Neural cell (in vitro differentiated cells): ENCODE results near the gene TMEM50B. TPM values are rescaled to one million over a fixed set of nuclear protein-coding genes. Genes with fewer than 3 reads are reported as not detected.
A peak's percentile ranks its signal among the peaks of the same experiment; 100 is the strongest.

Experiments
- H2AFZ ChIP-seq: fragments of 200-600, 300-800 bp; sonication (generic), shearing (Covaris generic); 2 replicates; pipeline ENCODE4 v1.6.0; 2014; ENCODE audit warnings: low read depth, mild to moderate bottlenecking, antibody characterized with exemption, low read length, moderate library complexity
- H3F3A ChIP-seq: fragments of 200-600 bp; shearing (Covaris generic); 2 replicates; pipeline ENCODE4 v1.6.1; 2016; ENCODE audit warnings: mild to moderate bottlenecking, moderate library complexity, mixed read lengths, antibody characterized with exemption, low read length; ENCODE audit not compliant: insufficient read depth, poor library complexity, severe bottlenecking
- H3K27ac ChIP-seq: fragments of 200-600, 300-800 bp; sonication (generic), shearing (Covaris generic); 2 replicates; pipeline ENCODE4 v1.5.1; 2014; ENCODE audit warnings: mild to moderate bottlenecking, low read length, moderate library complexity
- H3K27me3 ChIP-seq: fragments of 300-800, 200-600 bp; sonication (generic), shearing (Covaris generic); 2 replicates; pipeline ENCODE4 v1.6.0; 2014; ENCODE audit warnings: mild to moderate bottlenecking, low read depth, low read length, moderate library complexity; ENCODE audit not compliant: insufficient read depth
- H3K36me3 ChIP-seq: fragments of 300-800, 200-600 bp; sonication (generic), shearing (Covaris generic); 2 replicates; pipeline ENCODE4 v1.5.1; 2014; ENCODE audit warnings: mild to moderate bottlenecking, antibody characterized with exemption, low read length, moderate library complexity; ENCODE audit not compliant: insufficient read depth
- H3K4me2 ChIP-seq: fragments of 300-800, 200-600 bp; sonication (generic), shearing (Covaris generic); 2 replicates; pipeline ENCODE4 v1.6.0; 2014; ENCODE audit warnings: mild to moderate bottlenecking, low read length
- H3K4me3 ChIP-seq: fragments of 300-800, 200-600 bp; sonication (generic), shearing (Covaris generic); 2 replicates; pipeline ENCODE4 v1.5.1; 2014; ENCODE audit warnings: mild to moderate bottlenecking, low read length, moderate library complexity
- H3K79me2 ChIP-seq: fragments of 200-600 bp; shearing (Covaris generic); replicated peaks from 2 replicates; pipeline ENCODE4 v1.6.0; 2014; ENCODE audit warnings: mild to moderate bottlenecking, low read length, moderate library complexity; ENCODE audit not compliant: insufficient read depth
- H3K9ac ChIP-seq: fragments of 300-800, 200-600 bp; sonication (generic), shearing (Covaris generic); 2 replicates; pipeline ENCODE4 v1.6.1; 2016; ENCODE audit warnings: mild to moderate bottlenecking, low read length, mixed read lengths
- H3K9me2 ChIP-seq: fragments of 200-600 bp; shearing (Covaris generic); 2 replicates; pipeline ENCODE4 v1.6.1; 2016; ENCODE audit warnings: mild to moderate bottlenecking, low read length, mixed read lengths; ENCODE audit not compliant: insufficient read depth
- H3K9me3 ChIP-seq: fragments of 200-600, 300-800 bp; sonication (generic), shearing (Covaris generic); 2 replicates; pipeline ENCODE4 v1.6.1; 2016; ENCODE audit warnings: mild to moderate bottlenecking, mixed run types, low read length, moderate library complexity, mixed read lengths
- H4K20me1 ChIP-seq: fragments of 200-600 bp; shearing (Covaris generic); 2 replicates; pipeline ENCODE4 v1.6.1; 2016; ENCODE audit warnings: mild to moderate bottlenecking, mixed run types; ENCODE audit not compliant: insufficient read depth
- EP300 ChIP-seq: fragments of 450-650 bp; conservative IDR thresholded peaks from 2 replicates; pipeline ENCODE4 v1.6.1; 2014; ENCODE audit warnings: antibody characterized with exemption, mild to moderate bottlenecking, moderate library complexity; ENCODE audit not compliant: poor library complexity, severe bottlenecking
- EZH2 ChIP-seq: fragments of 200-600, 300-800 bp; shearing (Covaris generic), sonication (generic); IDR thresholded peaks from 2 replicates; pipeline ENCODE4 v1.6.1; 2014; ENCODE audit warnings: antibody characterized with exemption, low read length, borderline replicate concordance, mild to moderate bottlenecking; ENCODE audit not compliant: insufficient read depth, poor library complexity, severe bottlenecking
- MXI1 ChIP-seq: fragments of 450-650 bp; conservative IDR thresholded peaks from 2 replicates; pipeline ENCODE4 v1.6.1; 2014; ENCODE audit warnings: antibody characterized with exemption, mild to moderate bottlenecking; ENCODE audit not compliant: poor library complexity, severe bottlenecking
- POLR2AphosphoS5 ChIP-seq: IDR thresholded peaks from 2 replicates; pipeline ENCODE4 v1.6.1; 2012
- RAD21 ChIP-seq: fragments of 450-650 bp; conservative IDR thresholded peaks from 2 replicates; pipeline ENCODE4 v1.6.1; 2014; ENCODE audit warnings: antibody characterized with exemption, mild to moderate bottlenecking, moderate library complexity
- SMC3 ChIP-seq: fragments of 450-650 bp; conservative IDR thresholded peaks from 2 replicates; pipeline ENCODE4 v1.6.1; 2014; ENCODE audit warnings: antibody characterized with exemption, mild to moderate bottlenecking, moderate library complexity; ENCODE audit not compliant: poor library complexity
- TAF1 ChIP-seq: IDR thresholded peaks from 2 replicates; pipeline ENCODE4 v1.6.1; 2012; ENCODE audit warnings: low read depth
- polyA plus RNA-seq: library from polyadenylated mRNA; depleted of rRNA; stranded (reverse); fragments of >200 nt; gene quantifications from 2 replicates; pipeline ENCODE4 v1.2.3, GENCODE V29; 2014
- TF ChIP-seq, protein P1 (sequence below): IDR thresholded peaks from 2 replicates; pipeline ENCODE4 v1.6.1; 2012; ENCODE audit warnings: borderline replicate concordance
- TF ChIP-seq, protein P2 (sequence below): fragments of 450-650 bp; IDR thresholded peaks from 2 replicates; pipeline ENCODE4 v1.5.1; 2014; ENCODE audit warnings: antibody characterized with exemption, mild to moderate bottlenecking, moderate library complexity; ENCODE audit not compliant: poor library complexity, severe bottlenecking

The TMEM50B gene
- polyA plus RNA-seq, 1 donor from 2014 or later, result 69.4 TPM

DNA sequence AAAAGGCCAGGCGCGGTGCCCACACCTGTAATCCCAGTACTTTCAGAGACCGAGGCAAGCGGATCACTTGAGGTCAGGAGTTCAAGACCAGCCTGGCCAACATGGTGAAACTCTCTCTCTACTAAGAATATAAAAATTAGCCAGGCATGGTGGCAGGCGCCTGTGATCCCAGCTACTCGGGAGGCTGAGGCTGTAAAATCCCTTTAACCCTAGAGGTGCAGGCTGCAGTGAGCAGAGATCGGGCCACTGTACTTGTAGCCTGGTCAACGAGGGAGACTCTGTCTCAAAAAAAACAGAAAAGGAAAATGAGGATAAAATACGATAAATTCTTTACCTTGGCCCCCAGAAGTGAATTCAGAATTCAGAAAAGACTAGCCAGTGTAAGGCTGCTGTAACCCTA lies 1.6 kb downstream of the TMEM50B start:
- no peaks in the 10 kb centered on the region for H3F3A ChIP-seq
- peaks cover 16% of the 10 kb centered on the region for H3K79me2 ChIP-seq
- no peaks in the 10 kb centered on the region for H3K9me2 ChIP-seq
- no peaks in the 10 kb centered on the region for H3K9me3 ChIP-seq
- peak overlapping the region; percentile 95 for H3K4me2 ChIP-seq
- no peak overlapping the region for H3K27ac ChIP-seq
- no peak overlapping the region for H2AFZ ChIP-seq
- no peaks in the 10 kb centered on the region for H3K36me3 ChIP-seq
- no peaks in the 10 kb centered on the region for H3K27me3 ChIP-seq
- H3K4me3 ChIP-seq, result peak overlapping the region; percentile 94
- TF ChIP-seq, protein P1, sequence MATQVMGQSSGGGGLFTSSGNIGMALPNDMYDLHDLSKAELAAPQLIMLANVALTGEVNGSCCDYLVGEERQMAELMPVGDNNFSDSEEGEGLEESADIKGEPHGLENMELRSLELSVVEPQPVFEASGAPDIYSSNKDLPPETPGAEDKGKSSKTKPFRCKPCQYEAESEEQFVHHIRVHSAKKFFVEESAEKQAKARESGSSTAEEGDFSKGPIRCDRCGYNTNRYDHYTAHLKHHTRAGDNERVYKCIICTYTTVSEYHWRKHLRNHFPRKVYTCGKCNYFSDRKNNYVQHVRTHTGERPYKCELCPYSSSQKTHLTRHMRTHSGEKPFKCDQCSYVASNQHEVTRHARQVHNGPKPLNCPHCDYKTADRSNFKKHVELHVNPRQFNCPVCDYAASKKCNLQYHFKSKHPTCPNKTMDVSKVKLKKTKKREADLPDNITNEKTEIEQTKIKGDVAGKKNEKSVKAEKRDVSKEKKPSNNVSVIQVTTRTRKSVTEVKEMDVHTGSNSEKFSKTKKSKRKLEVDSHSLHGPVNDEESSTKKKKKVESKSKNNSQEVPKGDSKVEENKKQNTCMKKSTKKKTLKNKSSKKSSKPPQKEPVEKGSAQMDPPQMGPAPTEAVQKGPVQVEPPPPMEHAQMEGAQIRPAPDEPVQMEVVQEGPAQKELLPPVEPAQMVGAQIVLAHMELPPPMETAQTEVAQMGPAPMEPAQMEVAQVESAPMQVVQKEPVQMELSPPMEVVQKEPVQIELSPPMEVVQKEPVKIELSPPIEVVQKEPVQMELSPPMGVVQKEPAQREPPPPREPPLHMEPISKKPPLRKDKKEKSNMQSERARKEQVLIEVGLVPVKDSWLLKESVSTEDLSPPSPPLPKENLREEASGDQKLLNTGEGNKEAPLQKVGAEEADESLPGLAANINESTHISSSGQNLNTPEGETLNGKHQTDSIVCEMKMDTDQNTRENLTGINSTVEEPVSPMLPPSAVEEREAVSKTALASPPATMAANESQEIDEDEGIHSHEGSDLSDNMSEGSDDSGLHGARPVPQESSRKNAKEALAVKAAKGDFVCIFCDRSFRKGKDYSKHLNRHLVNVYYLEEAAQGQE, result no peak
- no peak for TF ChIP-seq TAF1
- TF ChIP-seq SMC3, result no peak
- no peak for TF ChIP-seq EP300
- TF ChIP-seq POLR2AphosphoS5, result no peak
- no peak for TF ChIP-seq EZH2
- no peaks in the 10 kb centered on the region for H4K20me1 ChIP-seq
- H3K9ac ChIP-seq, result peak overlapping the region; percentile 71

DNA sequence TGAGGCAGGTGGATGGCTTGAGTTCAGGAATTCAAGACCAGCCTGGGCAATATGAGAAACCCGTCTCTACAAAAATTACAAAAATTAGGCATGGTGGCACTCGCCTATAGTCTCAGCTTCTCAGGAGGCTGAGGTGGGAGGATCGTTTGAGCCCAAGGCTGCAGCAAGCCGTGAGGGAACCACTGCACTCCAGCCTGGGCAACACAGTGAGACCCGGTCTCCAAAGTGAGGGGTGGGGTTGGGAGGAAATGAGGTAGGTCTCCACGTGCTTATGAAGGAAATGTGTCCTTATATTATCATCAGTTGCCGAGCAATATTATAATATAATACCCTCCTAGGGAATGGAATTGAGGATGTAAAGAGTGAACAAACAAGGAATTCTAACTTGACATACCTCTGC lies 2.7 kb downstream of the TMEM50B start:
- Histone ChIP-seq H3F3A (no peaks in the 10 kb centered on the region), H3K79me2 (peaks cover 20% of the 10 kb centered on the region), H3K36me3 (no peaks in the 10 kb centered on the region), H3K4me3 (no peak overlapping the region), H3K9me3 (no peaks in the 10 kb centered on the region), H3K9me2 (no peaks in the 10 kb centered on the region), H3K9ac (no peak overlapping the region), H4K20me1 (no peaks in the 10 kb centered on the region), H3K27ac (no peak overlapping the region), H3K4me2 (no peak overlapping the region), H2AFZ (no peak overlapping the region), H3K27me3 (no peaks in the 10 kb centered on the region)
- TF ChIP-seq, protein P1, result no peak
- TF ChIP-seq MXI1 (no peak), EP300 (no peak), RAD21 (no peak), POLR2AphosphoS5 (no peak), TAF1 (no peak), EZH2 (no peak), SMC3 (no peak)
- TF ChIP-seq, protein P2, sequence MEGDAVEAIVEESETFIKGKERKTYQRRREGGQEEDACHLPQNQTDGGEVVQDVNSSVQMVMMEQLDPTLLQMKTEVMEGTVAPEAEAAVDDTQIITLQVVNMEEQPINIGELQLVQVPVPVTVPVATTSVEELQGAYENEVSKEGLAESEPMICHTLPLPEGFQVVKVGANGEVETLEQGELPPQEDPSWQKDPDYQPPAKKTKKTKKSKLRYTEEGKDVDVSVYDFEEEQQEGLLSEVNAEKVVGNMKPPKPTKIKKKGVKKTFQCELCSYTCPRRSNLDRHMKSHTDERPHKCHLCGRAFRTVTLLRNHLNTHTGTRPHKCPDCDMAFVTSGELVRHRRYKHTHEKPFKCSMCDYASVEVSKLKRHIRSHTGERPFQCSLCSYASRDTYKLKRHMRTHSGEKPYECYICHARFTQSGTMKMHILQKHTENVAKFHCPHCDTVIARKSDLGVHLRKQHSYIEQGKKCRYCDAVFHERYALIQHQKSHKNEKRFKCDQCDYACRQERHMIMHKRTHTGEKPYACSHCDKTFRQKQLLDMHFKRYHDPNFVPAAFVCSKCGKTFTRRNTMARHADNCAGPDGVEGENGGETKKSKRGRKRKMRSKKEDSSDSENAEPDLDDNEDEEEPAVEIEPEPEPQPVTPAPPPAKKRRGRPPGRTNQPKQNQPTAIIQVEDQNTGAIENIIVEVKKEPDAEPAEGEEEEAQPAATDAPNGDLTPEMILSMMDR, result no peak
